K562 (cell line): ENCODE data around the gene HNRNPLL. TPM values are rescaled to one million over a fixed set of nuclear protein-coding genes. Genes with fewer than 3 reads are reported as not detected.

Source experiments
- AFF1 ChIP-seq, 2 experiments: fragments of 450-650 bp; IDR thresholded peaks; 2 replicates each; pipeline ENCODE4 v1.6.1; 2018; ENCODE audit warnings: mild to moderate bottlenecking in 2 of 2, low read depth in 1 of 2; ENCODE audit not compliant: partially characterized antibody in 2 of 2
- CLOCK ChIP-seq: fragments of 250-450 bp; sonication (Bioruptor Pico); IDR thresholded peaks from 2 replicates; pipeline ENCODE4 v1.4.0; 2020; ENCODE audit warnings: mild to moderate bottlenecking, moderate library complexity, borderline replicate concordance
- MBD1 ChIP-seq: fragments of 250-450 bp; sonication (Bioruptor Pico); IDR thresholded peaks from 2 replicates; pipeline ENCODE4 v1.8.0; 2022; ENCODE audit warnings: inconsistent platforms
- MTA3 ChIP-seq: fragments of 450-650 bp; formaldehyde crosslinking; IDR thresholded peaks from 2 replicates; pipeline ENCODE4 v1.6.1; 2017; ENCODE audit warnings: mild to moderate bottlenecking, borderline replicate concordance
- TCF3 ChIP-seq: sonication (generic); formaldehyde crosslinking; IDR thresholded peaks from 2 replicates; pipeline ENCODE4 v1.4.0; 2020; ENCODE audit warnings: mild to moderate bottlenecking, missing genetic modification reagents
- TGIF2 ChIP-seq: sonication (generic); formaldehyde crosslinking; IDR thresholded peaks from 2 replicates; pipeline ENCODE4 v1.8.1; 2022; ENCODE audit warnings: mild to moderate bottlenecking, missing genetic modification reagents, moderate library complexity
- THRA ChIP-seq: fragments of 450-650 bp; IDR thresholded peaks from 2 replicates; pipeline ENCODE4 v1.6.1; 2017; ENCODE audit warnings: mild to moderate bottlenecking, moderate library complexity
- ZNF449 ChIP-seq: fragments of 250-450 bp; sonication (Bioruptor Pico); IDR thresholded peaks from 2 replicates; pipeline ENCODE4 v1.8.0; 2022; ENCODE audit warnings: moderate library complexity, mild to moderate bottlenecking, inconsistent platforms
- ZNF586 ChIP-seq: fragments of 450-650 bp; formaldehyde crosslinking; conservative IDR thresholded peaks from 2 replicates; pipeline ENCODE4 v1.4.0; 2020; ENCODE audit warnings: mild to moderate bottlenecking, moderate library complexity
- ZSCAN29 ChIP-seq: fragments of 450-650 bp; IDR thresholded peaks from 2 replicates; pipeline ENCODE4 v1.6.1; 2017
- polyA plus RNA-seq, 8 experiments: library from polyadenylated mRNA; depleted of rRNA in 4 of 8; stranded (reverse) in 5 of 8; unstranded in 3 of 8; fragments of >200 nt; fragmentation: Nextera tagmentation in 2 of 8; fragmentation: Illumina TruSeq in 1 of 8; extraction: Ambion mirVana in 2 of 8; extraction: Trizol in 1 of 8; gene quantifications; 2 replicates each; pipeline versions ENCODE4 v1.2.1 to v1.2.3, GENCODE V29; 2011 to 2014; ENCODE audit warnings: inconsistent platforms in 1 of 8, missing spikeins in 1 of 8
- total RNA-seq, 7 experiments: library from RNA; depleted of rRNA in 6 of 7; stranded (reverse); fragments of >200 nt in 6 of 7; fragmentation: Illumina TruSeq in 2 of 7; extraction: Trizol in 2 of 7; gene quantifications; 2 replicates each; pipeline versions ENCODE4 v1.2.1 to v1.2.3, GENCODE V29; 2011 to 2021; ENCODE audit warnings: low replicate concordance in 1 of 7
- TF ChIP-seq, protein P1 (sequence below): fragments of 250-450 bp; sonication (Bioruptor Pico); IDR thresholded peaks from 2 replicates; pipeline ENCODE4 v1.5.0; 2021; ENCODE audit warnings: mild to moderate bottlenecking, moderate library complexity

The HNRNPLL gene
- total and polyA plus RNA-seq, 9 of the 15 experiments (the other 6 are each of a cell fraction or from before 2014, with no cell fraction given) = 19.8 to 135 (median 57.8) TPM

- TF ChIP-seq THRA (no peak), AFF1 (IDR thresholded peaks at IDR 0.05; ENCODE audit: low read depth in 1 of 2, partially characterized antibody in 2 of 2) (no peak), TCF3 (CRISPR knock-in tag) (no peak; the same call in 1 of the 2 replicates), MBD1 (CRISPR knock-in tag) (no peak), MTA3 (no peak; the same call in 1 of the 2 replicates), ZNF586 (0 out of 2 replicates have a peak, but pooled peaks have one; percentile 55), TGIF2 (CRISPR knock-in tag) (no peak), ZSCAN29 (no peak), ZNF449 (CRISPR knock-in tag) (no peak), CLOCK (CRISPR knock-in tag) (no peak)
- TF ChIP-seq, protein P1, sequence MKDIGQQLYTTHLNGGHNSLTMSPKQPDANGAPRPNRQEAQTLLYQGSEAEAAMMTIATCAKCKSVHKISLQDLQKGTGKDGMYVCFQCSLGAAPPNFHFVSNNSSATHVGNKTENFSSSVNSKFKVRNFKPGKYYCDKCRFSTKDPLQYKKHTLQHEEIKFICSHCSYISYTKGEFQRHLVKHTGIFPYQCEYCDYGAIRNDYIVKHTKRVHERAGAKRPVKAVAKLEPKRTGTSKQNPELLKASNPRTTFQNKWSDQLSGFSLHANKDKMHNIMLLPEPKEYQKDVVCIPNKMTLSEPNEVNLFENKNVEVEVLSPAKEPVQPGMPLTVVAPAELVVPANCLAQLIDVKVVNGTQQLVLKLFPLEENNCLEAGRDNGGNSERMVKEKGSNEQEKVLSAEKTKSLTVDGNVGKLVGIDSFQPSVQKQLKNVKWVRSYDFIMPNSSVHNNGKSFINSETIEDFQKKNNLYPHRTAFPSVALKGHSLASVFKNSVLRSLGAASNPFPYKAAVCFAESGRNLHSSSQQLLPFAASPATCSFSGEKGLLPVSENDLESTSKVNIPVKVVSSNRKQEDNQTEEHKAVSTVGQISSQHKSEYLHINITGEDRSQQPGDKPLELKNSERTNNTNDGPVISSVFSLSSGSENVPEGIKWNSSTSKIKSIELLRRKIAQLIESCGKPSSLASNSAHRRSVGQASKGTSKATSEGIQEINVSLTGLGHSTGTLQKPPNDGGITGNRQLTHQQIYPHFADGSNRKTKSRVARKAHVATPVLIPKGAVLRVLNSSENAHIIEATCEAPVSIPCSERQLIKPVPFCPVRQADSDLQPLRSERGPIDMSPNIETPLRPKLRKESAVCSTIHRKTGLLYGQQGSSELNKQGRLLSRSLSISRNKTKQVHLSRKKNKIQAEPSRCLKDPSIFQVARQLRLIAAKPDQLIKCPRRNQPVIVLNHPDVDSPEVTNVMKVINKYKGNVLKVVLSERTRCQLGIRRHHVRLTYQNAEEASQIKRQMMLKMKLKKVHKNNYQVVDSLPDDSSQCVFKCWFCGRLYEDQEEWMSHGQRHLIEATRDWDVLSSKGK (CRISPR knock-in tag) = no peak
Observed at GRCh38 chr2:38602732-38603401, at the start of gene HNRNPLL (continued).
